Parathyroid adenoma (tissue), 2 donors: ENCODE data around the gene ATXN7.

Experiments
- H2AFZ ChIP-seq: fragments of 300-600 bp; sonication (generic); one replicate; pipeline ENCODE4 v1.7.0; 2017; ENCODE audit warnings: antibody characterized with exemption, mild to moderate bottlenecking
- H3K27ac ChIP-seq: fragments of 300-600 bp; sonication (generic); one replicate; pipeline ENCODE4 v1.7.0; 2017
- H3K27me3 ChIP-seq: fragments of 300-600 bp; sonication (generic); one replicate; pipeline ENCODE4 v1.7.0; 2017; ENCODE audit warnings: low read length; ENCODE audit not compliant: control insufficient read depth, insufficient read depth
- H3K36me3 ChIP-seq: fragments of 300-600 bp; sonication (generic); one replicate; pipeline ENCODE4 v1.7.0; 2017; ENCODE audit warnings: low read length; ENCODE audit not compliant: control insufficient read depth, insufficient read depth
- H3K4me1 ChIP-seq: fragments of 300-600 bp; sonication (generic); one replicate; pipeline ENCODE4 v1.7.0; 2017; ENCODE audit warnings: control low read depth
- H3K4me2 ChIP-seq: fragments of 300-600 bp; sonication (generic); one replicate; pipeline ENCODE4 v1.7.0; 2017; ENCODE audit warnings: low read length
- H3K4me3 ChIP-seq: fragments of 300-600 bp; sonication (generic); one replicate; pipeline ENCODE4 v1.7.0; 2017; ENCODE audit warnings: low read depth, low read length
- H3K79me2 ChIP-seq: fragments of 300-600 bp; sonication (generic); one replicate; pipeline ENCODE4 v1.7.0; 2017; ENCODE audit warnings: control low read depth
- H3K9ac ChIP-seq: fragments of 300-600 bp; sonication (generic); one replicate; pipeline ENCODE4 v1.7.0; 2017; ENCODE audit warnings: mild to moderate bottlenecking
- H3K9me3 ChIP-seq: fragments of 300-600 bp; sonication (generic); one replicate; pipeline ENCODE4 v1.7.0; 2017; ENCODE audit warnings: low read length; ENCODE audit not compliant: control insufficient read depth
- CTCF ChIP-seq: fragments of 300-600 bp; sonication (generic); IDR thresholded peaks from one replicate; pipeline ENCODE4 v1.7.0; 2017; ENCODE audit warnings: antibody characterized with exemption, mild to moderate bottlenecking
- donor health status: primary hyperparathyroidism.

ATXN7 gene

GRCh38 chr3:63819151-63819398 is 44.6 kb upstream of the ATXN7 start, which contains the start of gene C3orf49:
C3orf49 (plus strand) TSS chr3:63819299; CDS start chr3:63819472, 173 bp downstream.
- H2AFZ ChIP-seq: peak within 1 kb of the TSS; percentile 36
- no peaks in the 10 kb centered on the region for H3K79me2 ChIP-seq
- H3K4me1 ChIP-seq: no peaks in the 10 kb centered on the region
- no peak within 1 kb of the TSS for H3K27ac ChIP-seq
- H3K9me3 ChIP-seq: no peaks in the 10 kb centered on the region
- H3K27me3 ChIP-seq: no peaks in the 10 kb centered on the region
- no peak within 1 kb of the TSS for H3K9ac ChIP-seq
- no peak within 1 kb of the TSS for H3K4me3 ChIP-seq
- H3K4me2 ChIP-seq: no peak within 1 kb of the TSS
- TF ChIP-seq CTCF: no peak
- no peaks in the 10 kb centered on the region for H3K36me3 ChIP-seq

- Histone ChIP-seq H3K4me3 (no peak overlapping the region), H3K4me1 (no peaks in the 10 kb centered on the region), H3K36me3 (no peaks in the 10 kb centered on the region), H3K27me3 (no peaks in the 10 kb centered on the region), H3K9me3 (no peaks in the 10 kb centered on the region), H2AFZ (no peak overlapping the region), H3K27ac (no peak overlapping the region), H3K4me2 (no peak overlapping the region), H3K79me2 (no peaks in the 10 kb centered on the region), H3K9ac (no peak overlapping the region)
- TF ChIP-seq CTCF: no peak
Observed at GRCh38 chr3:63824309-63824708, 39.4 kb upstream of the ATXN7 start.

- Histone ChIP-seq H3K4me2 (no peak overlapping the region), H3K9me3 (no peaks in the 10 kb centered on the region), H3K36me3 (no peaks in the 10 kb centered on the region), H3K27me3 (no peaks in the 10 kb centered on the region), H3K79me2 (no peaks in the 10 kb centered on the region), H3K4me1 (no peaks in the 10 kb centered on the region), H3K4me3 (no peak overlapping the region), H3K27ac (no peak overlapping the region), H3K9ac (no peak overlapping the region), H2AFZ (no peak overlapping the region)
- TF ChIP-seq CTCF: no peak
Observed at GRCh38 chr3:63830526-63830925, 33.1 kb upstream of the ATXN7 start.

GRCh38 chr3:63832395-63832794 is 31.3 kb upstream of the ATXN7 start:
- no peaks in the 10 kb centered on the region for H3K27me3 ChIP-seq
- no peak overlapping the region for H2AFZ ChIP-seq
- H3K79me2 ChIP-seq: no peaks in the 10 kb centered on the region
- no peaks in the 10 kb centered on the region for H3K4me1 ChIP-seq
- H3K9ac ChIP-seq: no peak overlapping the region
- TF ChIP-seq CTCF: no peak
- no peak overlapping the region for H3K4me3 ChIP-seq
- no peaks in the 10 kb centered on the region for H3K36me3 ChIP-seq
- H3K4me2 ChIP-seq: no peak overlapping the region
- H3K9me3 ChIP-seq: no peaks in the 10 kb centered on the region
- no peak overlapping the region for H3K27ac ChIP-seq

GRCh38 chr3:63841704-63842103 is 22.0 kb upstream of the ATXN7 start:
- no peaks in the 10 kb centered on the region for H3K4me1 ChIP-seq
- H2AFZ ChIP-seq: no peak overlapping the region
- no peak for TF ChIP-seq CTCF
- H3K9me3 ChIP-seq: no peaks in the 10 kb centered on the region
- no peaks in the 10 kb centered on the region for H3K27me3 ChIP-seq
- H3K4me2 ChIP-seq: no peak overlapping the region
- no peak overlapping the region for H3K27ac ChIP-seq
- H3K36me3 ChIP-seq: no peaks in the 10 kb centered on the region
- no peak overlapping the region for H3K9ac ChIP-seq
- H3K4me3 ChIP-seq: no peak overlapping the region
- H3K79me2 ChIP-seq: peaks cover 11% of the 10 kb centered on the region
